Gastrocnemius medialis (tissue), 4 donors: ENCODE results near the gene PI4KA. TPM values are rescaled to one million over a fixed set of nuclear protein-coding genes. Genes with fewer than 3 reads are reported as not detected.
"Not testable (repeated sequence)": the region's sequence is repeated elsewhere in the genome, so short reads cannot be mapped to it uniquely, and the experiment has no call there.

Experiments
- ATAC-seq, 2 donors: fragments of 150-250 bp; one replicate each; pipeline ENCODE4 v1.9.1; 2016
- DNase-seq, 2 donors: peaks; one replicate each; pipeline ENCODE4 v3.0.0-alpha.2; 2019
- H3K27ac ChIP-seq, 4 donors: fragments of 200-600 bp; sonication (generic); 1 replicate in 1 of 4; 2 replicates in 3 of 4; pipeline ENCODE4 v1.5.1; 2016 to 2018; ENCODE audit warnings: mild to moderate bottlenecking in 2 of 4, moderate library complexity in 1 of 4
- H3K27me3 ChIP-seq, 3 donors: fragments of 200-600 bp; sonication (generic) in 2 of 3; 1 replicate in 1 of 3; 2 replicates in 2 of 3; pipeline versions ENCODE4 v1.5.1 to v1.6.0; 2016 to 2019; ENCODE audit warnings: mild to moderate bottlenecking in 1 of 3, moderate library complexity in 1 of 3
- H3K36me3 ChIP-seq, 2 donors: fragments of 200-600 bp; sonication (generic) in 1 of 2; one replicate each; pipeline ENCODE4 v1.5.1; 2017 to 2018
- H3K4me1 ChIP-seq, 2 donors: fragments of 200-600 bp; sonication (generic) in 1 of 2; one replicate each; pipeline ENCODE4 v1.5.1; 2016 to 2017; ENCODE audit warnings: mild to moderate bottlenecking in 2 of 2
- H3K4me3 ChIP-seq, 4 donors: fragments of 200-600 bp; sonication (generic) in 3 of 4; 1 replicate in 1 of 4; 2 replicates in 3 of 4; pipeline ENCODE4 v1.5.1; 2016 to 2019; ENCODE audit warnings: mild to moderate bottlenecking in 2 of 4
- H3K9me3 ChIP-seq, 3 donors: fragments of 200-600 bp; sonication (generic) in 2 of 3; 1 replicate in 1 of 3; 2 replicates in 2 of 3; pipeline ENCODE4 v1.5.1; 2016 to 2019
- POLR2A ChIP-seq, 2 donors: fragments of 450-650 bp; IDR thresholded peaks; one replicate each; pipeline ENCODE4 v1.6.1; 2017; ENCODE audit warnings: antibody characterized with exemption in 2 of 2, mild to moderate bottlenecking in 2 of 2, moderate library complexity in 2 of 2
- in situ Hi-C, 4 donors: fragments of 200-750 bp; cut with MboI; loops; one replicate each; pipeline versions ENCODE4 v1.15.0 to v1.8.0; 2017; ENCODE audit warnings: low sequenced_read_pairs in 4 of 4
- intact Hi-C: fragments of 100-400 bp; cut with DNase I; formaldehyde crosslinking; loops from one replicate; pipeline ENCODE4 v1.15.1; 2023; ENCODE audit warnings: low total_unique reads
- total RNA-seq, 4 donors: library from RNA; depleted of rRNA; stranded (reverse); fragments of >200 nt; gene quantifications; one replicate each; pipeline versions ENCODE4 v1.1.0 to v1.2.3, GENCODE V29; 2016
- TF ChIP-seq, protein P1 (sequence below), 5 experiments: fragments of 450-650 bp in 3 of 5; fragments of 200-600 bp in 2 of 5; sonication (generic) in 2 of 5; IDR thresholded peaks in 4 of 5; conservative IDR thresholded peaks in 1 of 5; 1 replicate in 4 of 5; 2 replicates in 1 of 5; pipeline ENCODE4 v1.5.1; 2016 to 2019; ENCODE audit warnings: antibody characterized with exemption in 5 of 5, mild to moderate bottlenecking in 3 of 5, moderate library complexity in 3 of 5

PI4KA gene
- total RNA-seq, 4 donors from 2014 or later, result 40.1 to 59.7 (median 45.4) TPM

DNA sequence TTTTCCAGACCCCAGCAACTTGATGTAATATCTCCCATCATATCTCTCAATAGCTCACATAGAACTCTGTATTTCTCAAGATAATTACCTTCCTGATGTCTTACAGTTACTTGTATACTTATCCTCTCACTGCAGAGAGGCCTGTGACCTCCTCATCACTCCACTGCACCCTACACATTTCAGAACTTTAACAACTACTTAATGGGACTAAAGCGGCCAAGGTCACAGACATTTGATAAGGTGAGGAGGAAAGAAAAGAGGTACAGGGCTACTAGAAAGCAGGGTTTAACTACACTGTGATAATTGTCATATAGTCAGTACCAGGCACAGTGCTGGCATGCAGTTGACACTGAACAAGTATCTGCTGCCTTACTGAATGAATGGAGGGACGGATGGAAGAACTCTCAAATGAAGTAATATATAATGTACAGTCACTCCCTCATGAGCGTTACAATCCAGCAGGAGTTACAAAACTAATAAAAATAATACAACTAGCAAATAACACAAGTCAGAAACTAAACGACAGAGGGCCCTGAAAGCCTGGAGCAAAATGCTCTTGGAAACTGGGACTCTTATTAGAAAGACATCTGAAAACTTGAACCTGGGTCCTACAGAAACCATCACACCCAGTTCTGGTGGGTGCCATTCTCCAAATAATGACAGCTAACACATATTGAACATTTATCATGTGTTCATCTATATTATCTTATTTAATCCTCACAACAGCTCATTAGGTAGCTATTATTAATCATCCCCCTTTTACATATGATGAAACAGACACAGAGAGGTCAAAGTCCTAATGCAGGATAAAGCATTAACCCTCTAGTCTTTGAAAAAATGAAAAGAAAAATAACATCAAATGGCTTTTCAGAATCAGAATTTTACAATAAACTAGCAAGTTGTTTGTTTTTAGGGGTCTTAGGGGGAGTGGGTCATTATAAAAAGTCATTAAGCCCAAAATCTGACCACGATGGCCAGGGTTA lies 14.3 kb downstream of the PI4KA start:
- H3K27me3 ChIP-seq, result no peaks in the 10 kb centered on the region
- intact Hi-C loops (no loop called here), in situ Hi-C loops (no loop called here)
- H3K27ac ChIP-seq, result no peak overlapping the region
- no peaks in the 10 kb centered on the region for H3K36me3 ChIP-seq
- no peak for TF ChIP-seq POLR2A (IDR thresholded peaks at IDR 0.05)
- TF ChIP-seq, protein P1, sequence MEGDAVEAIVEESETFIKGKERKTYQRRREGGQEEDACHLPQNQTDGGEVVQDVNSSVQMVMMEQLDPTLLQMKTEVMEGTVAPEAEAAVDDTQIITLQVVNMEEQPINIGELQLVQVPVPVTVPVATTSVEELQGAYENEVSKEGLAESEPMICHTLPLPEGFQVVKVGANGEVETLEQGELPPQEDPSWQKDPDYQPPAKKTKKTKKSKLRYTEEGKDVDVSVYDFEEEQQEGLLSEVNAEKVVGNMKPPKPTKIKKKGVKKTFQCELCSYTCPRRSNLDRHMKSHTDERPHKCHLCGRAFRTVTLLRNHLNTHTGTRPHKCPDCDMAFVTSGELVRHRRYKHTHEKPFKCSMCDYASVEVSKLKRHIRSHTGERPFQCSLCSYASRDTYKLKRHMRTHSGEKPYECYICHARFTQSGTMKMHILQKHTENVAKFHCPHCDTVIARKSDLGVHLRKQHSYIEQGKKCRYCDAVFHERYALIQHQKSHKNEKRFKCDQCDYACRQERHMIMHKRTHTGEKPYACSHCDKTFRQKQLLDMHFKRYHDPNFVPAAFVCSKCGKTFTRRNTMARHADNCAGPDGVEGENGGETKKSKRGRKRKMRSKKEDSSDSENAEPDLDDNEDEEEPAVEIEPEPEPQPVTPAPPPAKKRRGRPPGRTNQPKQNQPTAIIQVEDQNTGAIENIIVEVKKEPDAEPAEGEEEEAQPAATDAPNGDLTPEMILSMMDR (IDR thresholded peaks at IDR 0.05 in 4 of 5, conservative IDR thresholded peaks at IDR 0.05 in 1 of 5), result no peak
- no peak overlapping the region for H3K4me3 ChIP-seq
- ATAC-seq (no peak), DNase-seq (no peak)
- no peaks in the 10 kb centered on the region for H3K9me3 ChIP-seq
- peaks cover 0 to 4% of the 10 kb centered on the region in 2 donors for H3K4me1 ChIP-seq

DNA sequence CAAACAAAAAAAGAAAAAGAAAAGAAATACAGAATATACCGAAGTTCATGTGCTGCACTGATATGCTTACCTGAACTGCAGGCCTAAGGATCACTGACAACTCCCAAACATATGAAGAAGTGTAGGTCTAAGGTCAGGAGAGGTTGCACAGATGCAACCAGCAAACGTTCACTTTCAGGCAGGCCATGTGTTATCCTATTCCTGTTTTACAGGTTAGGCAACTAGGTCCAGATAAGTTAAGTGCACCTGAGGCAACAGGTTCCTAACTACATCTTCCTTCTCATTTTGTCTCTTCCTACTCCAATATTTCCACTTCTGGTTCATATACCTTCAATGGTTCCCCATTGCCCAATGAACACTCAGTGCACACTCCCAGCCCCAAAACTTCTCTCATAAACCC lies 15.1 kb downstream of the PI4KA start:
- ATAC-seq (no peak), DNase-seq (no peak)
- no peaks in the 10 kb centered on the region for H3K36me3 ChIP-seq
- no peaks in the 10 kb centered on the region for H3K9me3 ChIP-seq
- H3K27me3 ChIP-seq, result no peaks in the 10 kb centered on the region
- TF ChIP-seq, protein P1 (IDR thresholded peaks at IDR 0.05 in 4 of 5, conservative IDR thresholded peaks at IDR 0.05 in 1 of 5), result no peak
- no peak for TF ChIP-seq POLR2A (IDR thresholded peaks at IDR 0.05)
- peaks cover 0 to 4% of the 10 kb centered on the region in 2 donors for H3K4me1 ChIP-seq
- intact Hi-C loops (no loop called here), in situ Hi-C loops (no loop called here)
- H3K4me3 ChIP-seq, result no peak overlapping the region
- H3K27ac ChIP-seq, result no peak overlapping the region

- in situ Hi-C loops (no loop called here), intact Hi-C loops (no loop called here)
- Histone ChIP-seq H3K27ac (no peak overlapping the region), H3K4me1 (peaks cover 0 to 4% of the 10 kb centered on the region in 2 donors), H3K9me3 (no peaks in the 10 kb centered on the region), H3K36me3 (no peaks in the 10 kb centered on the region), H3K27me3 (no peaks in the 10 kb centered on the region), H3K4me3 (no peak overlapping the region)
- DNase-seq (no peak), ATAC-seq (no peak)
- no peak for TF ChIP-seq POLR2A (IDR thresholded peaks at IDR 0.05)
- TF ChIP-seq, protein P1 (IDR thresholded peaks at IDR 0.05 in 4 of 5, conservative IDR thresholded peaks at IDR 0.05 in 1 of 5), result no peak
Measured at GRCh38 chr22:20840646-20841371, 17.8 kb downstream of the PI4KA start.

DNA sequence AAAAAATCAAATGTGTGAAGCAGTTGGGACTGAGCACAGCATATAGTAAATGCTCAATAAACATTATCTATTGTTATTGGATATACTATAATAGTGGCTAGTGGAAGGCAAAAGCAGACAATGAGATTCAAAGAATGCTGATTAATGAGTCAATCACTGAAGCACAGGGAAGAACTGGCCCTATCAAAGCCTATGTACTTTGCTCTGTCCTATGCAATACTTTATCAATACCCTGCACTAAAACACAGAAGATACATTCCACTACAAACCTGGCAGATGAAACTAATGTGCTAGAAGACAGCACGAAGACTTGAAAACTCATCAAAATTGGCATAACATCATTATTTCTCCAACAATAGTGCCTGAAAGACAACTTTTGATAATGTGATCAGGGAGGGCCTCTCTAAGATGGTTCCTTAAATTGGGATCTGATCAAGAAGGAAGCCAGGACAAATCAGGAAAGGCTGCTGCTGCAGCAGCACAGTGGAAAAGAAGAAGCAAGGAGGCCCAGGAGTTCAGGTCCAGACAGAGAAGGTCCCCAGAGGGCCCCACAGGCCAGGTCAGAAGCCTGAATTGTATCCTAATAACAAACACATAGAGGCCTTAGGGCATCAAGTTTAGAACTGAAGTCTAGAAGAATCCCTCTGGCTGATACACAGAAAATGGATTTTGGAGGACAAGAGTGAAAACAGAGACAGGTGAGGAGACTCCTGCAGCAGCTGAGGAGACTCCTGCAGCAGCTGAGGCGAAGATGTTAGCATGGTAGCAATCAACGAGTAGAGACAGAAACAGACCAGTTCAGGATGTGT lies 18.6 kb downstream of the PI4KA start:
- no peak overlapping the region for H3K4me3 ChIP-seq
- H3K36me3 ChIP-seq, result no peaks in the 10 kb centered on the region
- no peak overlapping the region for H3K27ac ChIP-seq
- DNase-seq (no peak), ATAC-seq (no peak)
- H3K4me1 ChIP-seq, result peaks cover 0 to 4% of the 10 kb centered on the region in 2 donors
- no peak for TF ChIP-seq POLR2A (IDR thresholded peaks at IDR 0.05)
- TF ChIP-seq, protein P1 (IDR thresholded peaks at IDR 0.05 in 4 of 5, conservative IDR thresholded peaks at IDR 0.05 in 1 of 5), result no peak
- H3K9me3 ChIP-seq, result no peaks in the 10 kb centered on the region
- intact Hi-C loops, result no loop called here
- in situ Hi-C loops, result no loop called here
- no peaks in the 10 kb centered on the region for H3K27me3 ChIP-seq

DNA sequence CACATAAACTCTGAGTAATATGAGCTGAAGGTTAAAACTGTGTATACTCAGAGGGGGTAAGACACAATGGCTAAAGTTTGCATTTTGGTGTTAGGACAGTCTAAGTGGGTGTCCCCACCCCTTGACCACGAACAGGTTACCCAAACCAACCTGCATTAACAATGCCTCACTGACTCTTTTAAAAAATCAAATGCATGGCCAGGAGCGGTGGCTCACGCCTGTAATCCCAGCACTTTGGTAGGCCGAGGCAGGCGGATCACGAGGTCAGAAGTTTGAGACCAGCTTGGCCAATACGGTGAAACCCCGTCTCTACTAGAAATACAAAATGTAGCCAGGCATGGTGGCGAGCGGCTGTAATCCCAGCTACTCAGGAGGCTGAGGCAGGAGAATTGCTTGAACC lies 19.3 kb downstream of the PI4KA start:
- H3K4me3 ChIP-seq, DNase-seq, intact Hi-C loops, H3K9me3 ChIP-seq, H3K36me3 ChIP-seq, ATAC-seq, H3K27ac ChIP-seq, in situ Hi-C loops, H3K4me1 ChIP-seq, H3K27me3 ChIP-seq: not testable (repeated sequence)
